Liver (tissue), 9 donors: ENCODE measurements around the gene MICAL3. TPM values are rescaled to one million over a fixed set of nuclear protein-coding genes. Genes with fewer than 3 reads are reported as not detected.

ENCODE experiments used
- DNase-seq: peaks from one replicate; pipeline ENCODE4 v3.0.0-alpha.2; 2017; ENCODE audit warnings: low spot score
- H3K27ac ChIP-seq, 2 donors: one replicate each; pipeline ENCODE4 v1.7.0; 2013; ENCODE audit warnings: inconsistent platforms in 2 of 2, low read length in 2 of 2, control low read depth in 1 of 2, low read depth in 1 of 2, mild to moderate bottlenecking in 1 of 2
- H3K27me3 ChIP-seq, 4 donors: one replicate each; pipeline versions ENCODE4 v1.6.1 to v1.7.0; 2013; ENCODE audit warnings: low read length in 3 of 4, inconsistent platforms in 1 of 4, mild to moderate bottlenecking in 1 of 4, moderate library complexity in 1 of 4; ENCODE audit not compliant: control insufficient read depth in 4 of 4, insufficient read depth in 4 of 4
- H3K36me3 ChIP-seq, 4 donors: one replicate each; pipeline versions ENCODE4 v1.6.1 to v1.7.0; 2013; ENCODE audit warnings: low read length in 3 of 4, mild to moderate bottlenecking in 3 of 4, low read depth in 1 of 4, moderate library complexity in 1 of 4; ENCODE audit not compliant: control insufficient read depth in 4 of 4, insufficient read depth in 3 of 4
- H3K4me1 ChIP-seq, 4 donors: one replicate each; pipeline versions ENCODE4 v1.6.1 to v1.7.0; 2013; ENCODE audit warnings: low read length in 3 of 4, mild to moderate bottlenecking in 3 of 4, moderate library complexity in 1 of 4; ENCODE audit not compliant: control insufficient read depth in 4 of 4, insufficient read depth in 4 of 4
- H3K4me3 ChIP-seq, 3 donors: one replicate each; pipeline versions ENCODE4 v1.6.1 to v1.7.0; 2013; ENCODE audit warnings: low read length in 3 of 3, control low read depth in 1 of 3, low read depth in 1 of 3, mild to moderate bottlenecking in 1 of 3
- H3K9ac ChIP-seq, 2 donors: one replicate each; pipeline ENCODE4 v1.7.0; 2013; ENCODE audit warnings: low read length in 2 of 2, mild to moderate bottlenecking in 2 of 2, moderate library complexity in 2 of 2, control low read depth in 1 of 2, low read depth in 1 of 2
- H3K9me3 ChIP-seq, 4 donors: one replicate each; pipeline versions ENCODE4 v1.6.1 to v1.7.0; 2013; ENCODE audit warnings: low read length in 3 of 4; ENCODE audit not compliant: control insufficient read depth in 4 of 4
- ATF3 ChIP-seq: IDR thresholded peaks from 2 replicates; pipeline ENCODE4 v1.6.1; 2016; ENCODE audit warnings: antibody characterized with exemption
- CTCF ChIP-seq: fragments of 150-350 bp; IDR thresholded peaks from 2 replicates; pipeline ENCODE4 v1.5.1; 2017; ENCODE audit warnings: improper control_type of control experiment, low read depth, low read length; ENCODE audit not compliant: missing input control
- EGR1 ChIP-seq, 2 donors: IDR thresholded peaks; 2 replicates each; pipeline ENCODE4 v1.6.1; 2016 to 2018; ENCODE audit warnings: antibody characterized with exemption in 2 of 2, low read depth in 2 of 2
- FOXA1 ChIP-seq: IDR thresholded peaks from 2 replicates; pipeline ENCODE4 v1.6.1; 2016; ENCODE audit warnings: antibody characterized with exemption
- FOXA2 ChIP-seq: IDR thresholded peaks from 2 replicates; pipeline ENCODE4 v1.6.1; 2016; ENCODE audit warnings: antibody characterized with exemption
- GABPA ChIP-seq, 2 donors: IDR thresholded peaks in 1 of 2; conservative IDR thresholded peaks in 1 of 2; 2 replicates each; pipeline ENCODE4 v1.6.1; 2016; ENCODE audit warnings: antibody characterized with exemption in 2 of 2, mild to moderate bottlenecking in 1 of 2, moderate library complexity in 1 of 2
- HNF4A ChIP-seq, 2 donors: conservative IDR thresholded peaks; 2 replicates each; pipeline ENCODE4 v1.6.1; 2016; ENCODE audit warnings: antibody characterized with exemption in 2 of 2, mild to moderate bottlenecking in 2 of 2
- HNF4G ChIP-seq: IDR thresholded peaks from 2 replicates; pipeline ENCODE4 v1.6.1; 2016; ENCODE audit warnings: antibody characterized with exemption
- JUND ChIP-seq, 2 donors: IDR thresholded peaks; 2 replicates each; pipeline ENCODE4 v1.6.1; 2016; ENCODE audit warnings: antibody characterized with exemption in 2 of 2
- MAX ChIP-seq: IDR thresholded peaks from 2 replicates; pipeline ENCODE4 v1.6.1; 2016; ENCODE audit warnings: antibody characterized with exemption
- NR2F2 ChIP-seq: IDR thresholded peaks from 2 replicates; pipeline ENCODE4 v1.6.1; 2016; ENCODE audit warnings: antibody characterized with exemption
- RAD21 ChIP-seq, 2 donors: IDR thresholded peaks; 2 replicates each; pipeline ENCODE4 v1.6.1; 2016; ENCODE audit warnings: antibody characterized with exemption in 2 of 2, mild to moderate bottlenecking in 2 of 2
- RXRA ChIP-seq, 2 donors: IDR thresholded peaks; 2 replicates each; pipeline ENCODE4 v1.6.1; 2017 to 2018; ENCODE audit warnings: antibody characterized with exemption in 2 of 2, mild to moderate bottlenecking in 1 of 2
- SP1 ChIP-seq: IDR thresholded peaks from 2 replicates; pipeline ENCODE4 v1.6.1; 2018; ENCODE audit warnings: antibody characterized with exemption, mild to moderate bottlenecking
- TAF1 ChIP-seq: conservative IDR thresholded peaks from 2 replicates; pipeline ENCODE4 v1.6.1; 2016; ENCODE audit warnings: antibody characterized with exemption, mild to moderate bottlenecking
- YY1 ChIP-seq: IDR thresholded peaks from 2 replicates; pipeline ENCODE4 v1.6.1; 2016; ENCODE audit warnings: antibody characterized with exemption, mild to moderate bottlenecking
- ZBTB33 ChIP-seq: IDR thresholded peaks from 2 replicates; pipeline ENCODE4 v1.6.1; 2016; ENCODE audit warnings: antibody characterized with exemption
- WGBS: extraction: QIAGEN DNeasy Blood & Tissue Kit; methylation state at CpG from one replicate; pipeline ENCODE4 v1.1.7; 2013; 5-methylcytosine and 5-hydroxymethylcytosine counted together
- polyA plus RNA-seq, 2 donors: library from polyadenylated mRNA; stranded (reverse) in 1 of 2; unstranded in 1 of 2; fragments of 200-250 nt in 1 of 2; fragments of >200 nt in 1 of 2; fragmentation: Nextera tagmentation in 1 of 2; extraction: Ambion mirVana in 1 of 2; gene quantifications; one replicate each; pipeline versions ENCODE4 v1.2.1 to v1.2.3, GENCODE V29; 2013 to 2015
- total RNA-seq, 2 donors: library from RNA; depleted of rRNA; stranded (reverse); fragments of >200 nt; gene quantifications; one replicate each; pipeline ENCODE4 v1.2.3, GENCODE V29; 2014
- donor health status: healthy.
- donor health status: healthy.
- donor health status: healthy.
- donor health status: healthy.
- donor health status: healthy.

The MICAL3 gene
- total and polyA plus RNA-seq, 4 donors: 6.4 to 38.4 (median 23.4) TPM

GRCh38 chr22:17829695-17830042 is 194.7 kb downstream of the MICAL3 start:
- whole genome bisulfite sequencing: 86% methylated on average over 5 of the region's 5 CpGs

GRCh38 chr22:17828502-17829080 is 195.8 kb downstream of the MICAL3 start:
- Histone ChIP-seq H3K4me3 (no peak overlapping the region), H3K9me3 (no peaks in the 10 kb centered on the region), H3K27ac (no peak overlapping the region), H3K9ac (no peak overlapping the region), H3K27me3 (no peaks in the 10 kb centered on the region), H3K4me1 (peaks cover 1 to 33% (median 27%) of the 10 kb centered on the region in 4 donors), H3K36me3 (peaks cover 2 to 29% (median 17%) of the 10 kb centered on the region in 4 donors)
- TF ChIP-seq EGR1 (IDR thresholded peaks at IDR 0.05; ENCODE audit: low read depth in 2 of 2) (no peak), TAF1 (no peak), HNF4A (conservative IDR thresholded peaks at IDR 0.05) (no peak)
- no peak for DNase-seq
- WGBS: 91% methylated on average over 6 of the region's 6 CpGs

More at GRCh38 chr22:17829695-17830042, 194.7 kb downstream of the MICAL3 start:
- Histone ChIP-seq H3K9ac (no peak overlapping the region), H3K4me3 (no peak overlapping the region), H3K27ac (no peak overlapping the region), H3K9me3 (no peaks in the 10 kb centered on the region), H3K36me3 (peaks cover 2 to 29% (median 16%) of the 10 kb centered on the region in 4 donors), H3K4me1 (peaks cover 1 to 44% (median 34%) of the 10 kb centered on the region in 4 donors), H3K27me3 (no peaks in the 10 kb centered on the region)
- DNase-seq: no peak
- no peak for TF ChIP-seq NR2F2
- TF ChIP-seq SP1: no peak
- no peak for TF ChIP-seq HNF4G
- no peak for TF ChIP-seq TAF1
- no peak for TF ChIP-seq YY1
- no peak for TF ChIP-seq FOXA1
- TF ChIP-seq EGR1 (IDR thresholded peaks at IDR 0.05; ENCODE audit: low read depth in 2 of 2): no peak

GRCh38 chr22:17827466-17827865 is 196.9 kb downstream of the MICAL3 start:
- H3K9ac ChIP-seq: no peak overlapping the region
- peaks cover 1 to 22% (median 16%) of the 10 kb centered on the region in 4 donors for H3K4me1 ChIP-seq
- DNase-seq: no peak
- peaks cover 7 to 36% (median 18%) of the 10 kb centered on the region in 4 donors for H3K36me3 ChIP-seq
- H3K9me3 ChIP-seq: no peaks in the 10 kb centered on the region
- no peaks in the 10 kb centered on the region for H3K27me3 ChIP-seq
- no peak overlapping the region for H3K4me3 ChIP-seq
- no peak overlapping the region for H3K27ac ChIP-seq
- TF ChIP-seq GABPA (IDR thresholded peaks at IDR 0.05 in 1 of 2, conservative IDR thresholded peaks at IDR 0.05 in 1 of 2) (no peak), FOXA2 (no peak), FOXA1 (no peak), RAD21 (IDR thresholded peaks at IDR 0.05) (no peak), CTCF (no peak), SP1 (no peak), JUND (IDR thresholded peaks at IDR 0.05) (no peak), ATF3 (no peak), MAX (no peak), HNF4G (no peak), NR2F2 (no peak), TAF1 (no peak), RXRA (IDR thresholded peaks at IDR 0.05) (no peak), ZBTB33 (no peak), EGR1 (IDR thresholded peaks at IDR 0.05; ENCODE audit: low read depth in 2 of 2) (no peak)
- WGBS: 90% methylated on average over 16 of the region's 16 CpGs
